GM12878 (cell line): ENCODE measurements around the gene TUT1. TPM values are rescaled to one million over a fixed set of nuclear protein-coding genes. Genes with fewer than 3 reads are reported as not detected.
A peak's percentile ranks its signal among the peaks of the same experiment; 100 is the strongest.

Experiments used
- BACH1 ChIP-seq: fragments of 450-650 bp; IDR thresholded peaks from 2 replicates; pipeline ENCODE4 v1.6.1; 2017; ENCODE audit warnings: mild to moderate bottlenecking, borderline replicate concordance
- CREM ChIP-seq: IDR thresholded peaks from 2 replicates; pipeline ENCODE4 v1.6.1; 2014; ENCODE audit warnings: antibody characterized with exemption, low read depth
- DPF2 ChIP-seq: fragments of 450-650 bp; IDR thresholded peaks from 2 replicates; pipeline ENCODE4 v1.6.1; 2017; ENCODE audit warnings: mild to moderate bottlenecking
- HDAC6 ChIP-seq: fragments of 200-600 bp; sonication (generic); IDR thresholded peaks from one replicate; pipeline ENCODE4 v1.8.0; 2017; ENCODE audit warnings: antibody characterized with exemption; ENCODE audit not compliant: unreplicated experiment
- JUNB ChIP-seq: IDR thresholded peaks from 2 replicates; pipeline ENCODE4 v1.6.1; 2016; ENCODE audit warnings: antibody characterized with exemption, mild to moderate bottlenecking
- MXI1 ChIP-seq: fragments of 150-350 bp; IDR thresholded peaks from 2 replicates; pipeline ENCODE4 v1.6.1; 2011; ENCODE audit warnings: low read depth, mild to moderate bottlenecking, inconsistent platforms, low read length, improper control_type of control experiment
- NR2C1 ChIP-seq: fragments of 450-650 bp; IDR thresholded peaks from 2 replicates; pipeline ENCODE4 v1.6.1; 2017; ENCODE audit warnings: antibody characterized with exemption, mild to moderate bottlenecking, moderate library complexity
- POLR2AphosphoS5 ChIP-seq: IDR thresholded peaks from 2 replicates; pipeline ENCODE4 v1.6.1; 2011; ENCODE audit warnings: mild to moderate bottlenecking, low read length, inconsistent platforms
- ZBED1 ChIP-seq: IDR thresholded peaks from 2 replicates; pipeline ENCODE4 v1.6.1; 2016; ENCODE audit warnings: borderline replicate concordance
- ZNF384 ChIP-seq: IDR thresholded peaks from 2 replicates; pipeline ENCODE4 v1.6.1; 2012; ENCODE audit warnings: low read depth, mild to moderate bottlenecking, low read length, improper control_type of control experiment, borderline replicate concordance
- polyA plus RNA-seq, 11 experiments: library from polyadenylated mRNA; depleted of rRNA in 4 of 11; unstranded in 6 of 11; stranded (reverse) in 5 of 11; fragments of >200 nt; fragmentation: Nextera tagmentation in 4 of 11; fragmentation: Illumina TruSeq in 1 of 11; extraction: Ambion mirVana in 4 of 11; extraction: Trizol in 1 of 11; gene quantifications; 1 replicate in 1 of 11; 2 replicates in 10 of 11; pipeline versions ENCODE4 v1.2.1 to v1.2.3, GENCODE V29; 2011 to 2016; ENCODE audit warnings: inconsistent platforms in 2 of 11, missing spikeins in 2 of 11, low read depth in 1 of 11
- total RNA-seq, 4 experiments: library from RNA; depleted of rRNA in 3 of 4; stranded (reverse); fragments of >200 nt in 3 of 4; fragmentation: Illumina TruSeq in 1 of 4; extraction: Trizol in 1 of 4; gene quantifications; 2 replicates each; pipeline versions ENCODE4 v1.2.1 to v1.2.3, GENCODE V29; 2013 to 2021
- TF ChIP-seq, protein P1 (sequence below): fragments of 450-650 bp; IDR thresholded peaks from 2 replicates; pipeline ENCODE4 v1.6.1; 2017; ENCODE audit warnings: mild to moderate bottlenecking, moderate library complexity
- TF ChIP-seq, protein P2 (sequence below): fragments of 150-350 bp; IDR thresholded peaks from 2 replicates; pipeline ENCODE4 v1.6.1; 2016; ENCODE audit warnings: low read depth, low read length
- TF ChIP-seq, protein P3 (sequence below): IDR thresholded peaks from 2 replicates; pipeline ENCODE4 v1.6.1; 2012; ENCODE audit warnings: improper control_type of control experiment, low read depth, low read length; ENCODE audit not compliant: insufficient replicate concordance

The TUT1 gene
- total and polyA plus RNA-seq, 10 of the 15 experiments (the other 5 are each of a cell fraction or from before 2014, with no cell fraction given) = 1.1 to 29.9 (median 16.2) TPM

DNA sequence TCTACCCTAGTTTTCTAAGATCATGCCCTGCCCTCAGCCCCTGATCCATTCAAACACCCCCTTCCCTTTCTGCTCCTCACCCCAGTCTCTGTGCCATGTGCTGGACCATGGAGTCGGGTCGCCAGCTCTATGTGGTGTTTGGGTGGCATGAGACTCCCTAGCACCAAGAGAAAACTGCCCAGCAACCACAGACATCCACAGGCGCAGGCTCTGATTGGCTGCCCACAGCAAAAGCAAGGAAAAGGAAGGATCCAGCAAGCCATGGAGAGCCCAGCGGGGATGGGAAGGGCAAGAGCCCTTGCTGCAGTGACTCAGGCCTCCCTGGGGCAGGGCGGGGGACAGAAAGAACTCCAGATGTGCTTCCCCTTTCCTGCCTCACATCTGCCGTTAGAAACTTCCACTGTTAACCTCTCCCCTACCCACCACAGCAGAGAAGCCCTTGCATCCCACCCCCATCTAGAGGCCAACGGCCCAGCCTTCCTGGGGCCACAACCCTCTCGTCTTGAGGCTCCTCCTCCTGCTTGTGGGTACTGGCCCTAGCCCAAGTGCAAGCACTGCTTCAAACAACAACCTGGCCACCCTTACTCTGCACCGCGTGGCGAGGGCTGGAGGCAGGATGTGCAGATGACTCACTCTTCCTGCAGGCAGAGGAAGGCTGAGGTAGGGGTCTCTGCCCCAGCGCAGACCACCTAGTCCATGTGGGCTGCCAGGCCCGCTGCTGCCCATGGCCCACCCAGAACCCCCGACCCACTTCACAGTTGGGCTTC, 35.0 kb downstream of the TUT1 start (continued):
- TF ChIP-seq, protein P1, sequence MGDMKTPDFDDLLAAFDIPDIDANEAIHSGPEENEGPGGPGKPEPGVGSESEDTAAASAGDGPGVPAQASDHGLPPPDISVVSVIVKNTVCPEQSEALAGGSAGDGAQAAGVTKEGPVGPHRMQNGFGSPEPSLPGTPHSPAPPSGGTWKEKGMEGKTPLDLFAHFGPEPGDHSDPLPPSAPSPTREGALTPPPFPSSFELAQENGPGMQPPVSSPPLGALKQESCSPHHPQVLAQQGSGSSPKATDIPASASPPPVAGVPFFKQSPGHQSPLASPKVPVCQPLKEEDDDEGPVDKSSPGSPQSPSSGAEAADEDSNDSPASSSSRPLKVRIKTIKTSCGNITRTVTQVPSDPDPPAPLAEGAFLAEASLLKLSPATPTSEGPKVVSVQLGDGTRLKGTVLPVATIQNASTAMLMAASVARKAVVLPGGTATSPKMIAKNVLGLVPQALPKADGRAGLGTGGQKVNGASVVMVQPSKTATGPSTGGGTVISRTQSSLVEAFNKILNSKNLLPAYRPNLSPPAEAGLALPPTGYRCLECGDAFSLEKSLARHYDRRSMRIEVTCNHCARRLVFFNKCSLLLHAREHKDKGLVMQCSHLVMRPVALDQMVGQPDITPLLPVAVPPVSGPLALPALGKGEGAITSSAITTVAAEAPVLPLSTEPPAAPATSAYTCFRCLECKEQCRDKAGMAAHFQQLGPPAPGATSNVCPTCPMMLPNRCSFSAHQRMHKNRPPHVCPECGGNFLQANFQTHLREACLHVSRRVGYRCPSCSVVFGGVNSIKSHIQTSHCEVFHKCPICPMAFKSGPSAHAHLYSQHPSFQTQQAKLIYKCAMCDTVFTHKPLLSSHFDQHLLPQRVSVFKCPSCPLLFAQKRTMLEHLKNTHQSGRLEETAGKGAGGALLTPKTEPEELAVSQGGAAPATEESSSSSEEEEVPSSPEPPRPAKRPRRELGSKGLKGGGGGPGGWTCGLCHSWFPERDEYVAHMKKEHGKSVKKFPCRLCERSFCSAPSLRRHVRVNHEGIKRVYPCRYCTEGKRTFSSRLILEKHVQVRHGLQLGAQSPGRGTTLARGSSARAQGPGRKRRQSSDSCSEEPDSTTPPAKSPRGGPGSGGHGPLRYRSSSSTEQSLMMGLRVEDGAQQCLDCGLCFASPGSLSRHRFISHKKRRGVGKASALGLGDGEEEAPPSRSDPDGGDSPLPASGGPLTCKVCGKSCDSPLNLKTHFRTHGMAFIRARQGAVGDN = peak; percentile 84
- TF ChIP-seq MXI1 (no peak), HDAC6 (no peak), POLR2AphosphoS5 (no peak), BACH1 (no peak), CREM (no peak; the same call in 1 of the 2 replicates), ZNF384 (no peak), DPF2 (peak; percentile 62), JUNB (no peak), ZBED1 (no peak), NR2C1 (no peak)
- TF ChIP-seq, protein P2, sequence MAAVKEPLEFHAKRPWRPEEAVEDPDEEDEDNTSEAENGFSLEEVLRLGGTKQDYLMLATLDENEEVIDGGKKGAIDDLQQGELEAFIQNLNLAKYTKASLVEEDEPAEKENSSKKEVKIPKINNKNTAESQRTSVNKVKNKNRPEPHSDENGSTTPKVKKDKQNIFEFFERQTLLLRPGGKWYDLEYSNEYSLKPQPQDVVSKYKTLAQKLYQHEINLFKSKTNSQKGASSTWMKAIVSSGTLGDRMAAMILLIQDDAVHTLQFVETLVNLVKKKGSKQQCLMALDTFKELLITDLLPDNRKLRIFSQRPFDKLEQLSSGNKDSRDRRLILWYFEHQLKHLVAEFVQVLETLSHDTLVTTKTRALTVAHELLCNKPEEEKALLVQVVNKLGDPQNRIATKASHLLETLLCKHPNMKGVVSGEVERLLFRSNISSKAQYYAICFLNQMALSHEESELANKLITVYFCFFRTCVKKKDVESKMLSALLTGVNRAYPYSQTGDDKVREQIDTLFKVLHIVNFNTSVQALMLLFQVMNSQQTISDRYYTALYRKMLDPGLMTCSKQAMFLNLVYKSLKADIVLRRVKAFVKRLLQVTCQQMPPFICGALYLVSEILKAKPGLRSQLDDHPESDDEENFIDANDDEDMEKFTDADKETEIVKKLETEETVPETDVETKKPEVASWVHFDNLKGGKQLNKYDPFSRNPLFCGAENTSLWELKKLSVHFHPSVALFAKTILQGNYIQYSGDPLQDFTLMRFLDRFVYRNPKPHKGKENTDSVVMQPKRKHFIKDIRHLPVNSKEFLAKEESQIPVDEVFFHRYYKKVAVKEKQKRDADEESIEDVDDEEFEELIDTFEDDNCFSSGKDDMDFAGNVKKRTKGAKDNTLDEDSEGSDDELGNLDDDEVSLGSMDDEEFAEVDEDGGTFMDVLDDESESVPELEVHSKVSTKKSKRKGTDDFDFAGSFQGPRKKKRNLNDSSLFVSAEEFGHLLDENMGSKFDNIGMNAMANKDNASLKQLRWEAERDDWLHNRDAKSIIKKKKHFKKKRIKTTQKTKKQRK = no peak
- TF ChIP-seq, protein P3, sequence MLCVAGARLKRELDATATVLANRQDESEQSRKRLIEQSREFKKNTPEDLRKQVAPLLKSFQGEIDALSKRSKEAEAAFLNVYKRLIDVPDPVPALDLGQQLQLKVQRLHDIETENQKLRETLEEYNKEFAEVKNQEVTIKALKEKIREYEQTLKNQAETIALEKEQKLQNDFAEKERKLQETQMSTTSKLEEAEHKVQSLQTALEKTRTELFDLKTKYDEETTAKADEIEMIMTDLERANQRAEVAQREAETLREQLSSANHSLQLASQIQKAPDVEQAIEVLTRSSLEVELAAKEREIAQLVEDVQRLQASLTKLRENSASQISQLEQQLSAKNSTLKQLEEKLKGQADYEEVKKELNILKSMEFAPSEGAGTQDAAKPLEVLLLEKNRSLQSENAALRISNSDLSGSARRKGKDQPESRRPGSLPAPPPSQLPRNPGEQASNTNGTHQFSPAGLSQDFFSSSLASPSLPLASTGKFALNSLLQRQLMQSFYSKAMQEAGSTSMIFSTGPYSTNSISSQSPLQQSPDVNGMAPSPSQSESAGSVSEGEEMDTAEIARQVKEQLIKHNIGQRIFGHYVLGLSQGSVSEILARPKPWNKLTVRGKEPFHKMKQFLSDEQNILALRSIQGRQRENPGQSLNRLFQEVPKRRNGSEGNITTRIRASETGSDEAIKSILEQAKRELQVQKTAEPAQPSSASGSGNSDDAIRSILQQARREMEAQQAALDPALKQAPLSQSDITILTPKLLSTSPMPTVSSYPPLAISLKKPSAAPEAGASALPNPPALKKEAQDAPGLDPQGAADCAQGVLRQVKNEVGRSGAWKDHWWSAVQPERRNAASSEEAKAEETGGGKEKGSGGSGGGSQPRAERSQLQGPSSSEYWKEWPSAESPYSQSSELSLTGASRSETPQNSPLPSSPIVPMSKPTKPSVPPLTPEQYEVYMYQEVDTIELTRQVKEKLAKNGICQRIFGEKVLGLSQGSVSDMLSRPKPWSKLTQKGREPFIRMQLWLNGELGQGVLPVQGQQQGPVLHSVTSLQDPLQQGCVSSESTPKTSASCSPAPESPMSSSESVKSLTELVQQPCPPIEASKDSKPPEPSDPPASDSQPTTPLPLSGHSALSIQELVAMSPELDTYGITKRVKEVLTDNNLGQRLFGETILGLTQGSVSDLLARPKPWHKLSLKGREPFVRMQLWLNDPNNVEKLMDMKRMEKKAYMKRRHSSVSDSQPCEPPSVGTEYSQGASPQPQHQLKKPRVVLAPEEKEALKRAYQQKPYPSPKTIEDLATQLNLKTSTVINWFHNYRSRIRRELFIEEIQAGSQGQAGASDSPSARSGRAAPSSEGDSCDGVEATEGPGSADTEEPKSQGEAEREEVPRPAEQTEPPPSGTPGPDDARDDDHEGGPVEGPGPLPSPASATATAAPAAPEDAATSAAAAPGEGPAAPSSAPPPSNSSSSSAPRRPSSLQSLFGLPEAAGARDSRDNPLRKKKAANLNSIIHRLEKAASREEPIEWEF = no peak
